Measurements from ENCODE around the gene TTLL1. TPM values are rescaled to one million over a fixed set of nuclear protein-coding genes. Genes with fewer than 3 reads are reported as not detected.

Gene TTLL1
- total RNA-seq, 1 experiment from 2014 or later = 15.8 TPM

DNA sequence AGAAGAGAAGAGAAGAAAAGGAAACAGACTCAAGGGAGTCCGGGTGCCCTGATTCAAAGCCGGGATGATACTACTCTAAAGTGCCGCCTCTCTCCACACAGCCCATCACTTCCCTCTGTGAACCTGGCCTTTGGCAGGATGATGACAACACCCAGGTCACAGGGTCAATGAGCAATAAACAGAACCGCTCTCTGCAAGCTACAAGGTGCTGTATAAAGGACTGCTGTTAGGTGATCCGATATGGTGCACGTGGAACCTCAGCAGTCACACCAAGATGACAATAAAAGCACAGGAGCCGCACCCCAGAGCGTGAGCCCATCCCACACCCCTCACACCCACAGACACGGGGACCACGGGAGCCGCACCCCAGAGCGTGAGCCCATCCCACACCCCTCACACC lies 10.7 kb downstream of the TTLL1 start:
- H3K9me3 ChIP-seq (replicated peaks) = no peaks in the 10 kb centered on the region
- DNase-seq (ENCODE audit: low read depth in 1 of 2, low spot score in 2 of 2) = no peak
- H3K4me1 ChIP-seq (replicated peaks) = no peaks in the 10 kb centered on the region
- H3K27me3 ChIP-seq (replicated peaks) = no peaks in the 10 kb centered on the region
- no peaks in the 10 kb centered on the region for H3K36me3 ChIP-seq
- no peak overlapping the region for H3K27ac ChIP-seq
- no peak overlapping the region for H3K4me3 ChIP-seq

DNA sequence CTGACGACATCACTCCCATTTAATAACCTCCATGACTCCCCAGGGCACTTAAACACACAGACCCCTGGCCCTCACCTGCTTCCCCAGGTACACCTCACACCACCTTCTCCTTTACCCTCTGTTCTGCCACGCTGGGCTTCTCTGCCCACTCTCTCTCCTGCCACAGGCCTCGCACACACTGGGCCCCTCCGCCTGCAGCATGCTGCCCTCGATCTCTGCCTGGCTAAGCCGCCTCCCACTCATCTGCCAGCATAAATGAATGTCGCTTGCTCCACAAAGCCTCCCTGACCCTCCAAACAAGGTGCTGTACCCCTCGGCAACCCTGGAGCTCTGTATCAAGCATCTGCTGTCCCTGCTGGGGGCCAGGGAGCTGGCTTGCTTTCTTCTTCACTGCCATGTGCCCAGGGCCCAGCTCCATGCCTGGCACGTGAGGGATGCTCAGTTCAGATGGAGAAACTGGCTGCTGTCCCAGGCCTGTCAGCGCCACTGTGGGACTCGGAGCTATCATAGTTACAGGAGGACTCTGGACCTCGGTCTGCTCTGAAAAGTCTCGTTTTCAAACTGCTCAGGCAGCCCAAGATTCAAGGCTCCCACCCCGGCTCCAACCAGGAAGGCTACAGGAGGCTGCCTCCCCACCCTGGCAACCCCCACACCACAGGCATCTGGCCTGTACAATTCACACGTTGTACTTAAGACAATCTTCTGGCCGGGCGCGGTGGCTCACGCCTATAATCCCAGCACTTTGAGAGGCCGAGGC lies 11.9 kb downstream of the TTLL1 start:
- H3K27ac ChIP-seq = no peak overlapping the region
- DNase-seq (ENCODE audit: low read depth in 1 of 2, low spot score in 2 of 2) = no peak
- H3K36me3 ChIP-seq = 0 out of 2 replicates have a peak, but pooled peaks cover 2% of the 10 kb centered on the region

DNA sequence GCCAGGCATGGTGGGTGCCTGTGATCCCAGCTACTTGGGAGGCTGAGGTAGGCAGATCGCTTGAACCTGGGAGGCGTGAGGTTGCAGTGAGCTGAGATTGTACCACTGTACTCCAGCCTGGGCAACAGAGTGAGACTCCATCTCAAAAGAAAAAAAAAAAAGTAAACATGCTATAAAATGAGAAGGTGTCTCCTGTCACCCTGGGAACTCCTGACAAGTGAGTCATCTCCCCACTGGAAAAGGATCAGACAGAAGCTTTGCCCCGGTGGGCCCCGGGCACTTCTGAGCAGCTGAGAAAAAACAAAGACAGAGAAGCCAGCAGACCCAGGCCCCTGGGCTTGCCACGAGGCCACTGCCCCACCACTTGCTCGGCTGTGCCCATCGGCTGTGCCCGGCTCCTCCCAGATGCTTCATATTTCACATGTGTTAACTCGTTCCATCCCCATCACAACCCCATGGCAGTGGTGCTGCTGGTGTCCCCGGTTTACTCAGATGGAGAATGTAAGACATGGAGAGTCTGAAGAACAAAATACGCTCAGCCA lies 22.3 kb downstream of the TTLL1 start:
- H3K27me3 ChIP-seq (replicated peaks) = no peaks in the 10 kb centered on the region
- H3K36me3 ChIP-seq = peaks cover 12% of the 10 kb centered on the region
- H3K27ac ChIP-seq = peak overlapping the region; percentile 97
- H3K9me3 ChIP-seq (replicated peaks) = no peaks in the 10 kb centered on the region
- H3K4me3 ChIP-seq = no peak overlapping the region
- peak; percentile 89 to 94 for DNase-seq (ENCODE audit: low read depth in 1 of 2, low spot score in 2 of 2)
- peaks cover 39% of the 10 kb centered on the region for H3K4me1 ChIP-seq (replicated peaks)

More for the DNA sequence above, 11.9 kb downstream of the TTLL1 start:
- Histone ChIP-seq H3K4me3 (no peak overlapping the region), H3K27me3 (replicated peaks) (no peaks in the 10 kb centered on the region), H3K9me3 (replicated peaks) (no peaks in the 10 kb centered on the region), H3K4me1 (replicated peaks) (no peaks in the 10 kb centered on the region)

DNA sequence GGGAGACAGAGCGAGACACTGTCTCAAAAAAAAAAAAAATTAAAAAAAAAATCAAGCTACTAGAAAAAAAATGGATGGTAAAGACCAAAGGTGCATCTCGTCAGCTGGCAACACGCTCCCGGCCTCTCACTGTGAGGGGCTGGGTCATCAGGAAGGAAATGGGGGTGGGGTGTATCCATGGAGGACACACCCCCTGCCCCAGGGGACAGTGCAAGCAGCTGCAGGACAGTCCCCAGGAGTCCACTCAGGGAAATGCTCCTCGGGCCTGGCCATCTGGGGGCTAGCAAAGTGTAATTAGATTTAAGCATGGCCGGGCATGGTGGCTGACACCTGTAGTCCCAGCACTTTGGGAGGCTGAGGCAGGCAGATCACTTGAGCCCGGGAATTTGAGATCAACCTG lies 23.1 kb downstream of the TTLL1 start:
- H3K27ac ChIP-seq = peak overlapping the region; percentile 97
- peaks cover 12% of the 10 kb centered on the region for H3K36me3 ChIP-seq
- DNase-seq (ENCODE audit: low read depth in 1 of 2, low spot score in 2 of 2) = no peak
- no peak overlapping the region for H3K4me3 ChIP-seq
- H3K27me3 ChIP-seq (replicated peaks) = no peaks in the 10 kb centered on the region
- peaks cover 35% of the 10 kb centered on the region for H3K4me1 ChIP-seq (replicated peaks)
- H3K9me3 ChIP-seq (replicated peaks) = no peaks in the 10 kb centered on the region

DNA sequence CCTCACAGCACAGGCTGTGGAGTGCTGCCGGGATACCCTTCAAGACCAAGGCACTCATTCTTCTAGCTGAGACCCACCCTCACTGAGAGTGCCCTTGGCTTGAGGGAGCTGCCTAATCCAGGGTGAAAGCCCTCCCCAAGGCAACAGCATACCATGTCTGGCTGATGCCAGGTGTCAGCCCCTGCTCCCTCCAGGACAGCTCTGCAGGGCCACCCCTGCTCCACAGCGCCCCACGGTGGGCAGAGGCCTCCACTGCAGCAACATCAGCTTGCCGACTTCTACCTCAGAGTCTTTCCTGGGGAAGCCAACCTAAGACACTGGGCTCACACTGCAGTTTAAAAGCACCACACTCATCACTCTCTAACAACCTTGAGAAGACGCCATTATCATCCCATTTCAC lies 29.0 kb downstream of the TTLL1 start:
- no peak overlapping the region for H3K27ac ChIP-seq
- no peaks in the 10 kb centered on the region for H3K9me3 ChIP-seq (replicated peaks)

DNA sequence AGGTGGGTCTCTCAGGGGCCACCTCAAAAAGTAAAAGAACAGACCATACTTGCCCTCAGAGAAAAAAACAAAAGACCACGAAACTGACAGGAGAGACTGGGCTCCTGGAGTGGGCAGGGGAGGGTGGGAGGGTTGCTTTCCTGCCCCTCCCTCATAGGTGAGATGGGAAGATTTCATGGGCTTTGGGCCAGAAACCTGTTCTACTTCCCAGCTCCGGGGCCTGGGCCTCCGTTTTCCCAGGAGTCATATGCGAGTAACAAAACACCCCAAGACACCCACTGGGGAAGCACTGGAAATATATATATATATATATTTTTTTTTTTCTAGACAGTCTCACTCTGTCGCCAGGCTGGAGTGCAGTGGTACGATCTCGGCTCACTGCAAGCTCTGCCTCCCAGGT lies 31.6 kb downstream of the TTLL1 start:
- no peaks in the 10 kb centered on the region for H3K4me1 ChIP-seq (replicated peaks)
- H3K27ac ChIP-seq = no peak overlapping the region
- DNase-seq (ENCODE audit: low read depth in 1 of 2, low spot score in 2 of 2) = no peak
- H3K36me3 ChIP-seq = peaks cover 16% of the 10 kb centered on the region
- H3K9me3 ChIP-seq (replicated peaks) = no peaks in the 10 kb centered on the region
- no peaks in the 10 kb centered on the region for H3K27me3 ChIP-seq (replicated peaks)
- H3K4me3 ChIP-seq = no peak overlapping the region

More for the DNA sequence above, 29.0 kb downstream of the TTLL1 start:
- no peak for DNase-seq (ENCODE audit: low read depth in 1 of 2, low spot score in 2 of 2)
- Histone ChIP-seq H3K27me3 (replicated peaks) (no peaks in the 10 kb centered on the region), H3K4me3 (no peak overlapping the region), H3K4me1 (replicated peaks) (peaks cover under 1% of the 10 kb centered on the region; the same call in 1 of the 2 replicates), H3K36me3 (peaks cover 24% of the 10 kb centered on the region)

DNA sequence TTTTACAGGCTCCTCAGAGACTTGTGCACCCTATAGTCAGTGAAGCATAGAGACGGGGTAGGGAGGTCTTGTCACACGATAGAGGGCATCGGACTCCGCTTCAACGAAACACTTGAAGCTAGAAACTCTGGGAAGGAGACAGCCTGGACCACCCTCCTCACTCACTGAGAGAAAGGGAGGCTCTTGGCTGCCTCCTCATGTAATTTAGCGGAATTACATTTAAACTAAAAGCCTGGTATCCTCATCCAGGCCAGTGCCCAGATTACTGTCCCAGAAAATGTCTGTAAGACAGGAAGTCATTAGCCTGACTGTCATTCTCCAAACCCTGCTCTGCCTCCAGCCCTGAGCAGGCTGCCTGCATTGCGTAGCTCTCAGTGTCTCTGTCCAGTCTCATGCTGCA lies 36.0 kb downstream of the TTLL1 start:
- no peaks in the 10 kb centered on the region for H3K4me1 ChIP-seq (replicated peaks)
- no peak overlapping the region for H3K4me3 ChIP-seq
- no peaks in the 10 kb centered on the region for H3K9me3 ChIP-seq (replicated peaks)
- no peak for DNase-seq (ENCODE audit: low read depth in 1 of 2, low spot score in 2 of 2)
- H3K27ac ChIP-seq = no peak overlapping the region
- peaks cover 2% of the 10 kb centered on the region; the same call in 1 of the 2 replicates for H3K36me3 ChIP-seq
- no peaks in the 10 kb centered on the region for H3K27me3 ChIP-seq (replicated peaks)

DNA sequence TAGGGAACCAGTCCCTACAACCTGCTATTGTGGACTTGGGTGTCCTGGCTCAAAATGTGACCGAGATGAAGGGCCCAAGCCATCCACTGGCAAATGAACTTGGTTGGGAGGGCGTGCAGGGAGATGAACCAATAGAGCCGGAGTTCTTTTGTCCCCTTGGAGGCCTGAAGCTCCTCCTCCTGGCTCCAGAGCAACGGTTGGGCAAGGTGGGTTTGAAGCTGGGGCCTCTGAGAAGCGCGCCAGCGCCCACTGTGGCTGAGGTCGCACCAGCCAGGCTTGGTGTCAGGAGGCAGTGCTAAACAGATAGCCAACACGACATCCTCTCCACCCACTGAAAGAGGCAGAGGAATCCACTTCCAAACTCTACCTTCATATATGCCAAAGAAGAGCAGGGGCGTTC lies 38.2 kb downstream of the TTLL1 start:
- Histone ChIP-seq H3K27me3 (replicated peaks) (no peaks in the 10 kb centered on the region), H3K36me3 (peaks cover 5% of the 10 kb centered on the region), H3K4me1 (replicated peaks) (peaks cover 11% of the 10 kb centered on the region), H3K4me3 (no peak overlapping the region), H3K27ac (no peak overlapping the region), H3K9me3 (replicated peaks) (no peaks in the 10 kb centered on the region)
- DNase-seq (ENCODE audit: low read depth in 1 of 2, low spot score in 2 of 2) = no peak

DNA sequence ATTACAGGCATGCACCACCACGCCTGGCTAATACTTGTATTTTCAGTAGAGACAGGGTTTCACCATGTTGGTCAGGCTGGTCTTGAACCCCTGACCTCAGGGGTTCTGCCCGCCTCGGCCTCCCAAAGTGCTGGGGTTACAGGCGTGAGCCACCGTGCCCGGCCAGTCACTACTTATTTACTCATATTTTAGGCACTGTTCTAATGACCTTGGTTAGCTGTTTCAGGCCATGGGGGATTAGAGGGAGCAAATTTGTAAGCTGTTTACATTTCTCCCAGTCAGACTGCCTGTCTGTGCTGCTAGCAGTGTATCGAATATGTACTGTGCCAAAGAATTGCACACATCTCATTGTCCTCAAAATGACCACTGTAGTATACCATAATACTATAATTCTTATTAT lies 41.6 kb downstream of the TTLL1 start:
- Histone ChIP-seq H3K4me3 (no peak overlapping the region), H3K36me3 (peaks cover 5% of the 10 kb centered on the region), H3K4me1 (replicated peaks) (peaks cover 26% of the 10 kb centered on the region), H3K9me3 (replicated peaks) (no peaks in the 10 kb centered on the region), H3K27ac (peak overlapping the region; percentile 17; the same call in 1 of the 2 replicates), H3K27me3 (replicated peaks) (no peaks in the 10 kb centered on the region)
- DNase-seq (ENCODE audit: low read depth in 1 of 2, low spot score in 2 of 2) = no peak

DNA sequence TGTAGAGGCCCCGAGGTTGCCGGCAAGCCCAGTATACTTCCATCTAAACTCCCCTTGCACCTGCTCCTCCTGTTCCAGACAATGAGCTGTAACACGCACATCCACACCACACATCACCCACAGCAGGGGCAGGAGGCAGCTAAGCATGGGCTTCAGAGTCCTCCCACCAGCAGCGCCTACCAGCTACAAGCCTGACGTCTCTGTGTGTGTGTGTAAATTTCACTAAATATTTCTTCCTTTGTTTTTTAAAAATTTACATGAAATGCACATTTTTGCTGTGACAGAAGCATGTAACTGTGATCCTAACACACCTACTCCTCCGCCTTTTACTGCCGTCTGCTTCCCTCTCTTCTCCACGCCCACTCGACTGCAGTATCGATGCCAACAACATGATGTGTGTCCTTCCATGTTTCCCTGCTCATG lies 44.9 kb downstream of the TTLL1 start:
- Histone ChIP-seq H3K4me1 (replicated peaks) (peaks cover 54% of the 10 kb centered on the region), H3K36me3 (peaks cover 2% of the 10 kb centered on the region), H3K4me3 (no peak overlapping the region), H3K9me3 (replicated peaks) (no peaks in the 10 kb centered on the region), H3K27me3 (replicated peaks) (no peaks in the 10 kb centered on the region), H3K27ac (no peak overlapping the region)
- DNase-seq (ENCODE audit: low read depth in 1 of 2, low spot score in 2 of 2) = no peak

DNA sequence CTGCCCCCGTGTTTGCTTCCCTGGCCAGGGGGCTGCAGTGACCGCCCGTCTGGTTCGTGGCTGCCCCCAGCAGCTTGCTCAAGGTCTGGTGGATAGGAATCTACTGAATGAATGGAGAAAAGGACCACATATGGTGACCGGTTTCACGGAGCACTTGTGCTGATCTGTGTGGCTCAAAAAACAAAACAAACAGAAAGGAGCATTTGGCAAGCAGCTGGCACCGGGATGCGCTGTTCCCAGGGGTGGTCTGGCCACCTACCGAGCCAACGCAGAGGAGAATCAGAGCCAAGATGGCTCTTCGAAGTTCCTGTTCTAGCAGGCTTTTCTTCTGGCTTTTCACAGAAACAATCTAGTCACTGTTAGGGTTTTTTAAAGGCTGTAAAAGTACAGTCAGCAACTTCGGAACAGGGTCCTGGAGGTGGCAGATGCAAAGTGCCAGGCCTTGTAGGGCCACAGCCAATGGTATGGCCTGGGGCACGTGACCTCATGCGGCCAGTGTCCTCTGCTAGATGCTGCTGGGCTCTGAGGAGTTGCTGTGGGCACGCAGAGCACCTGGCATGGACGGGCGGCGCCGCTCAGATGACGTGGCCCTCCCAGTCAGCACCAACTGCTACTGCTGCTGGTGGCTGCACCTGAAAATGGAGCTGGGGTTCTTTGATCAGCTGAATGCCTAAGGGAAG lies 47.0 kb downstream of the TTLL1 start:
- peak; percentile 96 to 99 for DNase-seq (ENCODE audit: low read depth in 1 of 2, low spot score in 2 of 2)
- no peaks in the 10 kb centered on the region; the same call in none of the 2 replicates for H3K36me3 ChIP-seq

DNA sequence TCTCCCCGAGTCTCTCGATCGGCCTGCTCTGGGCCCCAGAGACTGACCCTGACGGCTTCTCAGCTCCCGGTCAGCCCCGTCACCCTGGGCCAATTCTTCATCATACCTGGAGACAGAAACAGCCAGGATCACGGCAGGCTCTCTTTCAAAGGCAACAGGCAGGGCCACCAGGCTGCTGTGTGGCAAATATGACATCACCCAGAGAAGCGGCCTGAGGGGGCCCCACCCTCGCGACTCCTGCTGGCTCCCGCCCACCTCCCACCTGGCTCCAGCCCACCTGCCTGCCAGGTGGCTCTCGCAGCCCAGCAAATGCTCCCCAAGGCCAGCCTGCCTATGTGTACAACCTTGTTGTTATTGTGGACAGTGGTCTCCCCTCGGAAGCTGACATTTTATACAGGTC lies 49.4 kb downstream of the TTLL1 start:
- Histone ChIP-seq H3K36me3 (no peaks in the 10 kb centered on the region), H3K9me3 (replicated peaks) (no peaks in the 10 kb centered on the region), H3K27ac (no peak overlapping the region), H3K4me3 (no peak overlapping the region), H3K4me1 (replicated peaks) (peaks cover 58% of the 10 kb centered on the region), H3K27me3 (replicated peaks) (no peaks in the 10 kb centered on the region)
- no peak for DNase-seq (ENCODE audit: low read depth in 1 of 2, low spot score in 2 of 2)

More for the DNA sequence above, 47.0 kb downstream of the TTLL1 start:
- H3K4me1 ChIP-seq (replicated peaks) = peaks cover 54% of the 10 kb centered on the region
- H3K9me3 ChIP-seq (replicated peaks) = no peaks in the 10 kb centered on the region
- H3K4me3 ChIP-seq = no peak overlapping the region
- no peaks in the 10 kb centered on the region for H3K27me3 ChIP-seq (replicated peaks)
- H3K27ac ChIP-seq = peak overlapping the region; percentile 70

DNA sequence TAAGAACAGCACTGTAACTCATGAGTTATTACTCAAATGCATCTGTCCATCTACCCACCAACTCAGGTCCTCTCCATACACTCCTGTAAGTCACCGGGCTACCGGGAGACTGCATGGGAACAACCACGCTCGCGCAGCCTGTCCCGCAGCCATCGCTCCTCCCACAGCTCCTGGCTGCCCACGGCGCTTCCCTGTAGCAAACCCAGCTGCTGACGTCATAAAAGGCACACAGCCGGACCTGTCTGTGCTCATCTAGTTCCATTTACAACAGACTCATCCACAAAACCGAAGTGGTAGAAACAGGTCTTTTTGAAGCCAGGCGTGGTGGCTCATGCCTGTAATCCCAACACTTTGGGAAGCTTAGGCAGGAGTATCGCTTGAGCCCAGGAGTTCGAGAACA lies 50.9 kb downstream of the TTLL1 start:
- H3K4me3 ChIP-seq = no peak overlapping the region
- no peaks in the 10 kb centered on the region for H3K27me3 ChIP-seq (replicated peaks)
- no peak for DNase-seq (ENCODE audit: low read depth in 1 of 2, low spot score in 2 of 2)

DNA sequence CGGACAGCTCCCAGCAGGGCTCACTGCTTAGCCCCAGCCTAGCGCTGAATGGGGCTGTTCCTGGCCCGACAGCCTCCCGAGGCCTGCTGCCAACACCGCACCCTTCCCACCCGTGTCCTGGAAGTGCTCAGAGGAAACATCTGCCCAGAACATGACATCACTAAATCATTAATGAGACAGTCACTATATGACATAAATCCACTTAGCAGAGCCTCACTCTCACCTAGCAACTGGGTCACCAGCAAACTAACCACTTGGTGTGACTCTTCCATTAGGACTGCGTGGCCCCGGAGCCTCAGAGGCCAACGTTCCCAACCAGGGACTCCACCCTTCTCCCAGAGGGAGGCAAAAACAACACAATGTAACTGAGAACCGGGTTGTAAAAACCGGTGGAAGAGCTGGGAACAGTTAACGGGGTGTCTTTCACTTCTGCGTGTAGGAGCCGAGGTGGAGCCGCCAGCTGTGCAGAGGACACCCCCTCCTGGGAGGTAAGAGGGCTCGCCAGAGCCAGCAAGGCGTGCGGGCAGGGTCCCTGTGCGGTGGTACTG lies 52.8 kb downstream of the TTLL1 start:
- H3K27ac ChIP-seq = no peak overlapping the region

More for the DNA sequence above, 50.9 kb downstream of the TTLL1 start:
- Histone ChIP-seq H3K4me1 (replicated peaks) (peaks cover 60% of the 10 kb centered on the region), H3K9me3 (replicated peaks) (no peaks in the 10 kb centered on the region), H3K36me3 (no peaks in the 10 kb centered on the region), H3K27ac (no peak overlapping the region)

More for the DNA sequence above, 52.8 kb downstream of the TTLL1 start:
- Histone ChIP-seq H3K27me3 (replicated peaks) (no peaks in the 10 kb centered on the region), H3K4me3 (no peak overlapping the region), H3K9me3 (replicated peaks) (no peaks in the 10 kb centered on the region), H3K36me3 (no peaks in the 10 kb centered on the region), H3K4me1 (replicated peaks) (peaks cover 46% of the 10 kb centered on the region)
- no peak for DNase-seq (ENCODE audit: low read depth in 1 of 2, low spot score in 2 of 2)
